Panc1 (cell line): ENCODE results near the gene RHEBL1. TPM values are rescaled to one million over a fixed set of nuclear protein-coding genes. Genes with fewer than 3 reads are reported as not detected.

ENCODE experiments used
- ATAC-seq: fragments of 200-7000 bp; cut with Tn5 transposase; 2 replicates; pipeline ENCODE4 v1.9.1; 2020; ENCODE audit warnings: mild to moderate bottlenecking, moderate library complexity
- BruUV-seq: library from RNA; stranded (reverse); fragments of 400-500 nt; replicated peaks from 2 replicates; lab custom pipeline; 2021; lab: Mats Ljungman, UMichigan
- CTCF ChIA-PET: fragments of 300-600 bp; sonication (Branson Sonifier 250); formaldehyde crosslinking; loops from one replicate; lab custom pipeline; 2022; ENCODE audit warnings: antibody characterized with exemption; lab: Charles Lee
- POLR2A ChIA-PET: fragments of 300-600 bp; sonication (Branson Sonifier 250); formaldehyde crosslinking; loops from one replicate; lab custom pipeline; 2022; ENCODE audit warnings: antibody characterized with exemption; lab: Charles Lee
- DNase-seq: peaks from one replicate; pipeline ENCODE4 v3.0.0-alpha.2; 2010; ENCODE audit warnings: low read depth, low spot score
- H3K27ac ChIP-seq: 2 replicates; pipeline ENCODE4 v1.5.1; 2011; ENCODE audit warnings: mild to moderate bottlenecking, low read length, inconsistent platforms
- H3K27me3 ChIP-seq: fragments of 200-500 bp; sonication (Bioruptor generic); 2 replicates; pipeline ENCODE4 v1.6.0; 2014; ENCODE audit warnings: low read length, inconsistent platforms; ENCODE audit not compliant: control insufficient read depth, insufficient read depth
- H3K36me3 ChIP-seq: fragments of 200-500 bp; sonication (Bioruptor generic); 2 replicates; pipeline ENCODE4 v1.5.1; 2014; ENCODE audit warnings: inconsistent platforms, mild to moderate bottlenecking, low read length, moderate library complexity; ENCODE audit not compliant: control insufficient read depth, insufficient read depth
- H3K4me1 ChIP-seq: 2 replicates; pipeline ENCODE4 v1.5.1; 2011; ENCODE audit warnings: inconsistent platforms, mild to moderate bottlenecking, low read length, moderate library complexity; ENCODE audit not compliant: control insufficient read depth, insufficient read depth
- H3K4me3 ChIP-seq, 2 experiments: 2 replicates each; pipeline ENCODE4 v1.5.1; 2011 to 2012; ENCODE audit warnings: low read depth in 2 of 2, low read length in 2 of 2, mild to moderate bottlenecking in 2 of 2, inconsistent platforms in 1 of 2, moderate library complexity in 1 of 2
- H3K9me3 ChIP-seq: fragments of 200-500 bp; sonication (Bioruptor generic); 2 replicates; pipeline ENCODE4 v1.5.1; 2014; ENCODE audit warnings: low read depth, mild to moderate bottlenecking, inconsistent platforms, low read length, moderate library complexity; ENCODE audit not compliant: control insufficient read depth, insufficient read depth
- CTCF ChIP-seq: fragments of 450-650 bp; IDR thresholded peaks from 2 replicates; pipeline ENCODE4 v1.5.1; 2017; ENCODE audit warnings: mild to moderate bottlenecking
- POLR2AphosphoS5 ChIP-seq: IDR thresholded peaks from 2 replicates; pipeline ENCODE4 v1.6.1; 2012; ENCODE audit warnings: mild to moderate bottlenecking, low read depth, low read length, moderate library complexity
- REST ChIP-seq, 2 experiments: IDR thresholded peaks; 2 replicates each; pipeline ENCODE4 v1.6.1; 2011 to 2012; ENCODE audit warnings: low read depth in 2 of 2, control low read depth in 1 of 2, low read length in 1 of 2, mild to moderate bottlenecking in 1 of 2, moderate library complexity in 1 of 2; ENCODE audit not compliant: insufficient read depth in 1 of 2
- SIN3A ChIP-seq: IDR thresholded peaks from 2 replicates; pipeline ENCODE4 v1.6.1; 2012; ENCODE audit warnings: low read depth, mild to moderate bottlenecking, low read length, moderate library complexity, borderline replicate concordance; ENCODE audit not compliant: insufficient read depth
- TCF7L2 ChIP-seq: IDR thresholded peaks from 2 replicates; pipeline ENCODE4 v1.6.1; 2011; ENCODE audit warnings: mild to moderate bottlenecking, low read depth, low read length, inconsistent platforms
- in situ Hi-C: cut with HindIII; loops from 2 replicates; pipeline ENCODE4 v1.10.0; 2016; ENCODE audit warnings: low sequenced_read_pairs, low pct_unique_long_range_greater_than_20kb
- intact Hi-C: fragments of 100-400 bp; cut with micrococcal nuclease; formaldehyde crosslinking; loops from one replicate; pipeline ENCODE4 v1.10.0; 2022; ENCODE audit not compliant: unreplicated experiment
- total RNA-seq: library from RNA; stranded (reverse); gene quantifications from one replicate; pipeline ENCODE4 v1.2.1, GENCODE V29; 2021; ENCODE audit not compliant: unreplicated experiment

RHEBL1 gene
- total RNA-seq, 1 experiment from 2014 or later, result 4.7 TPM

- POLR2A ChIA-PET, result no interaction called here
- TF ChIP-seq POLR2AphosphoS5, result no peak
- H3K27me3 ChIP-seq, result no peaks in the 10 kb centered on the region
- H3K4me1 ChIP-seq, result no peaks in the 10 kb centered on the region
- intact Hi-C loops (no loop called here), in situ Hi-C loops (no loop called here)
- DNase-seq, result no peak
- CTCF ChIA-PET, result no interaction called here
- no peak for ATAC-seq
- no peaks in the 10 kb centered on the region for H3K9me3 ChIP-seq
- no peak overlapping the region for H3K27ac ChIP-seq
- no peak overlapping the region for H3K4me3 ChIP-seq
- BruUV-seq, result no TSS peak
- H3K36me3 ChIP-seq, result peaks cover 25% of the 10 kb centered on the region
These were observed 31.4 kb downstream of the RHEBL1 start for GRCh38 chr12:49038291-49038955.

DNA sequence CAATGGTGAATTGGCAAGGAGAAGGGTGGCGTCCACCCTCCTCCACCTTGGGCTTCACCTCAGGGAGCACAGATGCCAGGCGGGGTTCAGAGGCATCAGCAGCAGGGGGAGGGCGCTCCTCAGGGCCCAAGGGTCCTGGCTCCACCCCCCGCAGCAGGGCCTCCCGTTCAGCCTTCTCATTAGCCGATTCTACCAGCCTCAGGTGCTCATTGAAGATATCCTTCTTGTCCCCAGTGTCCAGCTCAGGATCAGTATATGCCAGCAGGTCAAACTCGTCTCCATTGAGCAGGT, 31.9 kb downstream of the RHEBL1 start:
- Histone ChIP-seq H3K36me3 (peaks cover 24% of the 10 kb centered on the region), H3K27me3 (no peaks in the 10 kb centered on the region), H3K4me3 (no peak overlapping the region), H3K27ac (no peak overlapping the region), H3K9me3 (no peaks in the 10 kb centered on the region), H3K4me1 (no peaks in the 10 kb centered on the region)
- POLR2A ChIA-PET, result no interaction called here
- CTCF ChIA-PET, result no interaction called here
- TSS peak; percentile 45 for BruUV-seq
- ATAC-seq, result no peak
- TF ChIP-seq CTCF (no peak), TCF7L2 (no peak), SIN3A (no peak), POLR2AphosphoS5 (no peak), REST (IDR thresholded peaks at IDR 0.05; ENCODE audit: insufficient read depth in 1 of 2, low read depth in 2 of 2, low read length in 1 of 2) (no peak)
- DNase-seq, result no peak
- intact Hi-C loops, result no loop called here
- in situ Hi-C loops, result no loop called here

DNA sequence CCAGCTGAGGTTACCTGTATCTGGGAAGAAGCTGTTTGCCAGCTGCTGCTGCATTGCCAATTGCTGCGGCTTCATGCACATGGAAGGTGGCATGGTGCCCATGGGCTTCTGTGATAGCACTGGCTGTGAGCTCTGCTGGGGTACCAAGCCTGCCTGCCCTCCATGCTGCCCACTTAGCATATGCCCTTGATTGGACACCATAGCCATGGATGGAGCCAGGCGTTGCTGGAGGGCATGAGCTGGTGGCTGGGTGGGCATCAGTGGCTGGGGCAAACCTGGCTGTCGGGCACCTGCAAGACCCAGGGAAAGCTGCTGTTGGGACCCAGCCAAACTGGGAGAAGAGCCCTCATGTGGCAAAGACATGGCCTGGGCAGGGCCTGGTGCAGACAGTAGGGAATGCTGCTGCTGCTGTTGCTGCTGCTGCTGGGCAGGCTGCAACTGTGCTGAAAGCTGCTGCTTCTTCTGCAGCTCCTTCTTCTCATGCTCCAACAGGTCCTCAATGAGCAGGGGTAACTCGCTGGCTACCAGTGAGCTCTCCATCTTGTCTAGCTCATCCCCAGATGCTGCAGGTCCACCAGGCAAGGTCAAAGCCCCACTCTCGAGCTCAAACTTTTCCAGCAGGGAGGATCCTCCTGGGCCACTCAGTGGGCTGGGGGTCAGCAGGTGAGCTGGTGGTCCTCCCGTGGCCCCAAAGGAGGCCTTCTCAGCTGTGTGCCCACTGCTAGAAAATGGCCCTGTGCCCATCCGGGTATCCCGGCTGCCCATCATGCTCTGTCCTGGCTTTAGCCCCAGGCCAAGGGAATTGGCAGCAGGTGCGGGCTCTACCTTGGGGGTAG, 32.5 kb downstream of the RHEBL1 start:
- ChIA-PET CTCF (no interaction called here), POLR2A (no interaction called here)
- TF ChIP-seq CTCF (no peak), TCF7L2 (no peak), SIN3A (no peak), POLR2AphosphoS5 (no peak), REST (IDR thresholded peaks at IDR 0.05; ENCODE audit: insufficient read depth in 1 of 2, low read depth in 2 of 2, low read length in 1 of 2) (no peak)
- ATAC-seq (no peak), DNase-seq (no peak)
- no peaks in the 10 kb centered on the region for H3K27me3 ChIP-seq
- intact Hi-C loops, result no loop called here
- H3K9me3 ChIP-seq, result no peaks in the 10 kb centered on the region
- no peak overlapping the region for H3K4me3 ChIP-seq
- H3K4me1 ChIP-seq, result no peaks in the 10 kb centered on the region
- no peak overlapping the region for H3K27ac ChIP-seq
- H3K36me3 ChIP-seq, result peaks cover 18% of the 10 kb centered on the region
- BruUV-seq, result no TSS peak
- in situ Hi-C loops, result no loop called here
